Activated CD4-positive, alpha-beta T cell treated with anti-CD3 and anti-CD28 coated beads for 36 hours (primary cell): ENCODE data around the gene SDK1. TPM values are rescaled to one million over a fixed set of nuclear protein-coding genes. Genes with fewer than 3 reads are reported as not detected.
A peak's percentile ranks its signal among the peaks of the same experiment; 100 is the strongest.

Experiments used
- ATAC-seq: fragments of 200-7000 bp; cut with Tn5 transposase; one replicate; pipeline ENCODE4 v1.10.0; 2021; ENCODE audit warnings: mild to moderate bottlenecking, moderate library complexity
- CTCF ChIA-PET: fragments of 350-600 bp; sonication (Branson Sonifier 250); formaldehyde crosslinking; loops from one replicate; lab custom pipeline; 2021; ENCODE audit warnings: antibody characterized with exemption; lab: Charles Lee
- POLR2A ChIA-PET: fragments of 350-600 bp; sonication (Branson Sonifier 250); formaldehyde crosslinking; loops from one replicate; lab custom pipeline; 2021; ENCODE audit warnings: antibody characterized with exemption, inconsistent platforms; lab: Charles Lee
- DNase-seq: peaks from one replicate; pipeline ENCODE4 v3.0.0-alpha.2; 2020
- H3K27ac Mint-ChIP-seq: one replicate; pipeline ENCODE4 v1.8.0; 2021; ENCODE audit warnings: mixed read lengths
- H3K27me3 Mint-ChIP-seq: one replicate; pipeline ENCODE4 v1.8.0; 2021; ENCODE audit warnings: mixed read lengths
- H3K36me3 Mint-ChIP-seq: one replicate; pipeline ENCODE4 v1.8.0; 2021; ENCODE audit warnings: low read depth, mixed read lengths
- H3K4me1 Mint-ChIP-seq: one replicate; pipeline ENCODE4 v1.8.0; 2021; ENCODE audit warnings: mixed read lengths
- H3K4me3 Mint-ChIP-seq: one replicate; pipeline ENCODE4 v1.8.0; 2021; ENCODE audit warnings: mild to moderate bottlenecking, moderate library complexity, mixed read lengths
- H3K9me3 Mint-ChIP-seq: one replicate; pipeline ENCODE4 v1.8.0; 2021; ENCODE audit warnings: low read depth, mixed read lengths
- intact Hi-C, 2 experiments: fragments of 100-400 bp; cut with DNase I in 1 of 2; cut with micrococcal nuclease in 1 of 2; formaldehyde crosslinking; loops; one replicate each; pipeline versions ENCODE4 v1.14.2 to v1.15.1; 2022 to 2024; cut with DNase I, micrococcal nuclease
- total RNA-seq, 2 experiments: library from RNA; stranded (reverse); gene quantifications; one replicate each; pipeline ENCODE4 v1.2.3, GENCODE V29; 2021

Gene SDK1
- total RNA-seq, 2 experiments from 2014 or later: 1.1 to 1.9 TPM

DNA sequence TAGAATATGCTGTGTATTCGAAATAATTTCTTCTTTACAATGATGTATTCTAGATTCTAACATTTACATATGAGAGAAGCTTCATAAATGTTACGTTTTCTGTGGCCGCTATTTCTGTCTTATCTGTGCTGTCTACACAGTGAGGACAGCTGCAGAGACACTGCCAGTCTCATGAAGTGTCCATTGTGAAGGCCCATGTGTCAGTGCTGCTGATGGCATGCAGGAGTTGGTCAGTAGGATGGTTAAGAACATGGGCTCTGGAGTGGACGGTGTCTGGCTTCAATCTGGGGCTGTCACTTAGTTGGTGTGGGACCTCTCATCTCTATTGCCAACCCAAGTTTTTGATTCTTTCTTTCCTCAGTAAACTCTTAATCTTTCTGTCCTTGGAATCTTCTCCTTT is 137.3 kb downstream of the SDK1 start:
- CTCF ChIA-PET: interaction anchor here (1.7 kb wide), 1 partner anchor 9 kb away, joined by 3 read pairs; no protein-coding TSS in a partner anchor
- ATAC-seq: no peak
- POLR2A ChIA-PET: no interaction called here
- intact Hi-C loops: no loop called here
- no peak overlapping the region for H3K4me3 Mint-ChIP-seq
- DNase-seq: no peak
- H3K27me3 Mint-ChIP-seq: no peaks in the 10 kb centered on the region
- no peaks in the 10 kb centered on the region for H3K36me3 Mint-ChIP-seq
- H3K4me1 Mint-ChIP-seq: no peaks in the 10 kb centered on the region
- no peak overlapping the region for H3K27ac Mint-ChIP-seq
- H3K9me3 Mint-ChIP-seq: no peaks in the 10 kb centered on the region

GRCh38 chr7:3439333-3440030 is 138.4 kb downstream of the SDK1 start:
- CTCF ChIA-PET: interaction anchor here (1.7 kb wide), 1 partner anchor 10 kb away, joined by 3 read pairs; no protein-coding TSS in a partner anchor
- Mint-ChIP-seq H3K36me3 (no peaks in the 10 kb centered on the region), H3K27me3 (no peaks in the 10 kb centered on the region), H3K4me3 (no peak overlapping the region), H3K9me3 (no peaks in the 10 kb centered on the region), H3K4me1 (no peaks in the 10 kb centered on the region), H3K27ac (no peak overlapping the region)
- intact Hi-C loops: no loop called here
- ATAC-seq (no peak), DNase-seq (no peak)
- POLR2A ChIA-PET: no interaction called here

- peaks cover 1% of the 10 kb centered on the region for H3K9me3 Mint-ChIP-seq
- intact Hi-C loops: no loop called here
- ChIA-PET POLR2A (no interaction called here), CTCF (no interaction called here)
- H3K36me3 Mint-ChIP-seq: no peaks in the 10 kb centered on the region
- H3K27ac Mint-ChIP-seq: no peak overlapping the region
- ATAC-seq (no peak), DNase-seq (no peak)
- no peaks in the 10 kb centered on the region for H3K27me3 Mint-ChIP-seq
- H3K4me3 Mint-ChIP-seq: no peak overlapping the region
- no peaks in the 10 kb centered on the region for H3K4me1 Mint-ChIP-seq
These were observed 139.5 kb downstream of the SDK1 start for GRCh38 chr7:3440509-3440908.

DNA sequence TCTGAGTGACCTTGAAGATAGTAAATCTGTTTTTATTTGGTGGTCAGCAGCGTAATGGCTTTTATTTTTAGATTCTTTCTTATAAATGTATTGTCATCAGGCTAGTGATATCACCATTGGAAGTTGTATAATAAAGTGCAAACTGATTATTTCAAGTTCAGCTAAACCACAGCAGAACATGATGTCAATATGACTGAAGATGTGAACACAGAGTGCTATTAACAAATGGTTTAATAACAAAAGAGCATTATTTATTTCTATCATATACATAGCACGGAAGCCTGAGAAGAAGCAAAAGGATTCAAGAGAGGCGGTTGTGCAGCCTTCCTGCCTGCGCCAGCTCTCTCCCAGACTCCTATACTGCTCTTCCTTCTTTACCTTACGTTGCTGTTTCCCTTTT is 142.7 kb downstream of the SDK1 start:
- H3K36me3 Mint-ChIP-seq: peaks cover 2% of the 10 kb centered on the region
- ATAC-seq (no peak), DNase-seq (no peak)
- H3K27ac Mint-ChIP-seq: no peak overlapping the region
- H3K4me1 Mint-ChIP-seq: no peaks in the 10 kb centered on the region
- peaks cover 17% of the 10 kb centered on the region for H3K9me3 Mint-ChIP-seq
- intact Hi-C loops: no loop called here
- H3K4me3 Mint-ChIP-seq: no peak overlapping the region
- H3K27me3 Mint-ChIP-seq: no peaks in the 10 kb centered on the region
- ChIA-PET CTCF (interaction anchor here (1.5 kb wide), 1 partner anchor 18 kb away, joined by 3 read pairs; no protein-coding TSS in a partner anchor), POLR2A (no interaction called here)

DNA sequence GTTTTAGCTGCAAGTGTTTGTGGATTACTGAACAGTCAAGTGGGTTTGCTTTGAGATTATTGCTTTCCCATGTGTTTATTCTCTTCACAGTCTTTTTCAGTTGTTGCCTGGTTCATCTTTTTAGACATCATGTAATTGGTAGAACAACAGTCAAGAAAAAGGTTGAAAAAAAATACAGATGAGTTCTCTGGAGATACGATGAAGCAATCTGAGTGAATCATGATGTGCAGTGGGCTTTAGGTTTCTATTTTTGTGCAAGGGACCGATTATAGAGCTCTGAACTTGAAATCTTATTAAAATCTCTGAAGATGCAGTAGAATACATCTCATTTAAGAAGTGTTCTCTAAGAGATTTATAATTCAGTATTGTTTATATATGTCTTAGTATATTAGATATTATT is 145.7 kb downstream of the SDK1 start:
- intact Hi-C loops: no loop called here
- no peak for DNase-seq
- CTCF ChIA-PET: no interaction called here
- Mint-ChIP-seq H3K27me3 (no peaks in the 10 kb centered on the region), H3K36me3 (peaks cover 2% of the 10 kb centered on the region), H3K9me3 (peaks cover 17% of the 10 kb centered on the region), H3K4me3 (no peak overlapping the region), H3K4me1 (no peaks in the 10 kb centered on the region), H3K27ac (no peak overlapping the region)
- POLR2A ChIA-PET: no interaction called here
- ATAC-seq: no peak

DNA sequence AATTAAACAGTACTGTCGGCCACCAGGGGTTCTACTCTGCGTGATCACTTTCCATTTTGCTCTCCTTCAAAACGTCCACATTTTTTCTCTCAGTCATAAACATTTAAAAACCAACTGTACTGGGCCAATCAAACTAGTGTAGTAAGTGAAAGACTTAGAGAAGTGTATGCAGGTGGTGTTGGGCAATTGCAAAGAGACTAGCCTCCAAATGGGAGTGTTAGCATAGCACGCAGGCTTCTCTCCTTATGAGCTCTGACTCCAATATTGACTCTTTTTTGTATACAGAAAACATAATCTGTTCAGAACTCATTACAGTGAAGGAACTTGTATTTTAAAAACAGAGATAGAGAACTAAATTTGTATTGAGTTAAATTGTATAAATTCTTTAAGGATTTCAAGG is 150.6 kb downstream of the SDK1 start:
- no peak overlapping the region for H3K4me3 Mint-ChIP-seq
- DNase-seq: no peak
- H3K9me3 Mint-ChIP-seq: peaks cover 14% of the 10 kb centered on the region
- H3K27me3 Mint-ChIP-seq: no peaks in the 10 kb centered on the region
- no peak for ATAC-seq
- POLR2A ChIA-PET: no interaction called here
- CTCF ChIA-PET: no interaction called here
- peaks cover 4% of the 10 kb centered on the region for H3K36me3 Mint-ChIP-seq
- intact Hi-C loops: no loop called here
- H3K27ac Mint-ChIP-seq: no peak overlapping the region
- peaks cover 3% of the 10 kb centered on the region for H3K4me1 Mint-ChIP-seq

GRCh38 chr7:3453398-3453797 is 152.3 kb downstream of the SDK1 start:
- CTCF ChIA-PET: no interaction called here
- DNase-seq: no peak
- H3K9me3 Mint-ChIP-seq: peaks cover 10% of the 10 kb centered on the region

DNA sequence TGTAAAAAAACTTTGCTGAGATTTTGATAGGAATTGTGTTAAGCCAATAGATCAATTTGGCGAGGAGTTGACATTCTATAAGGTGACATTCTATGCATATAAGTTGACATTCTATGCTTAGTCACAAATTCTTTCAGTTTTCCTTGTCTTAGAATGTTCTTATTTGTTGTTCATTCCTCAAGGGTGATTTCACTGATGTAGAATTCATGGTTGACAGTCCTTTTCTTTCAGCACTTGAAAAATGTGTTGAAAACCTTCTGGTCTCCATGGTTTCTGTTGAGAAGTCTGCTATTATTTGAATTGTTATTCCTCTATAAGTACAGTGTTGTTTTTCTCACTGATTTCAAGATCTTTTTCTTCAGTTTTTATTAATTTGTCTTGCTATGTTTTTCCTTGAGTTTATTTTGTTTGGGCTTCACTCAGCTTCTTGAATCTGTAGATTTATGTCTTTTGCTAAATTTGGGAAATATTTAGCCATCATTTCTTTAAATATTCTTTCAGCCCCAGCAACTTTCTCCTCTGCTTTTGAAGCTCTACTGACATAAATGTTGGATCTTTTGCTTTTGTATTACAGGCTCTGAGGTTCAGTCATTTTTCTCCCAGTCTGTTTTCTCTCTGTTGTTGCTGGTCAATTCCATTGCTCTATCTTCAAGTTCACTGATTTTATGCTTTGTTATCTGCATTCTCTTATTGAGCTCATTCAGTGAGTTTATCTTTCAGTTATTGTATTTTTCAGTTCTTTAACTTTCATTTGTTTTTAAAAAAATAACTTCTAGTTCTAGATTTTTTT is 154.9 kb downstream of the SDK1 start:
- intact Hi-C loops: loop anchor here in 1 of 2 experiments (5.0 kb wide), 1 partner anchor 49 kb away; no protein-coding TSS in a partner anchor
- peaks cover 4% of the 10 kb centered on the region for H3K36me3 Mint-ChIP-seq
- no peak overlapping the region for H3K4me3 Mint-ChIP-seq
- H3K4me1 Mint-ChIP-seq: peaks cover 24% of the 10 kb centered on the region
- ChIA-PET POLR2A (no interaction called here), CTCF (no interaction called here)
- peaks cover 12% of the 10 kb centered on the region for H3K9me3 Mint-ChIP-seq
- no peak overlapping the region for H3K27ac Mint-ChIP-seq
- H3K27me3 Mint-ChIP-seq: no peaks in the 10 kb centered on the region
- ATAC-seq: no peak
- no peak for DNase-seq

More at GRCh38 chr7:3453398-3453797, 152.3 kb downstream of the SDK1 start:
- Mint-ChIP-seq H3K4me3 (no peak overlapping the region), H3K27ac (no peak overlapping the region), H3K4me1 (peaks cover 3% of the 10 kb centered on the region), H3K36me3 (peaks cover 4% of the 10 kb centered on the region), H3K27me3 (no peaks in the 10 kb centered on the region)
- intact Hi-C loops: no loop called here
- POLR2A ChIA-PET: no interaction called here
- no peak for ATAC-seq

DNA sequence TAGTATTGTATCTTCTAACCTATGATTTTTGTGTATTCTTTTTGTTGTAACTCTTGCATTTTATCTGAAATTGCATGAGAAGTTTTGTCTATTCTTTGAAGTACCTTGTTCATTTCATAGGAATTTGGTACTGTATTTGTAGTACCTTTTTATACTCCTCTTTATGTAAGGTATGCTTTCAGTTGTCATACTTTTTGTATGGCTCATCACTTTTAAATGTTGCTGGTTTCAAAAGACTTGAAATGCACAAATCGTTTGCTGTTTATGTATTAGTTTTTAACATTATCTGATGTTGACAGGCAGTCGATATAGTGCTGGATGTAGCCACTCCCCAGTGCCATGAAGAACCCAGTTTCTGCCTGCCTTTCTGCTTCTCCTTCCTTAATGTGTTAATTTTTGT is 158.1 kb downstream of the SDK1 start:
- ATAC-seq: no peak
- no peak for DNase-seq
- intact Hi-C loops: loop anchor here in 1 of 2 experiments (5.0 kb wide), 1 partner anchor 52 kb away; no protein-coding TSS in a partner anchor
- Mint-ChIP-seq H3K36me3 (peaks cover 4% of the 10 kb centered on the region), H3K4me1 (peaks cover 46% of the 10 kb centered on the region), H3K27ac (no peak overlapping the region), H3K9me3 (peaks cover 12% of the 10 kb centered on the region), H3K4me3 (no peak overlapping the region), H3K27me3 (no peaks in the 10 kb centered on the region)
- POLR2A ChIA-PET: no interaction called here
- CTCF ChIA-PET: no interaction called here

DNA sequence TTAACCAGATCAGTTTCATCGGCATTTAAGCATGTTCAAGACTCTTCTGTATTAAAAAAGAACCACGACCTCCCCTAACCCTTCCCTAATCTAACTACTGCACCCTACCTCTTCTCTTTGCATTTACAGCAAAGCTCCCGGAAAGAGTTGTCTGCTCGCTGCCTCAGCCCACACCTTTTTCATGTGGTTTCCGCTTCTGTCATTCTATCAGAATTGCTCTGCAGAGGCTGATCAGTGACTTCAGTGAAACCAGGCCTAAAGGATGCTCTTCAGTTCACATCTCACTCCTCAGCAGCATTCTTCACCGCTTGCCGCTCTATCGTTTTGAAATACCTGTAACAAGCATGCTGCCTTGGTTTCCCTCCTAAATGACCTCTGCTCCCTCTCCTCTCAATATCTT is 160.9 kb downstream of the SDK1 start:
- H3K4me3 Mint-ChIP-seq: peak overlapping the region; percentile 65
- H3K27me3 Mint-ChIP-seq: no peaks in the 10 kb centered on the region
- peaks cover 59% of the 10 kb centered on the region for H3K4me1 Mint-ChIP-seq
- no peaks in the 10 kb centered on the region for H3K36me3 Mint-ChIP-seq
- ATAC-seq (peak; percentile 93), DNase-seq (peak; percentile 85)
- peaks cover 6% of the 10 kb centered on the region for H3K9me3 Mint-ChIP-seq
- CTCF ChIA-PET: interaction anchor here (0.7 to 1.3 kb wide), 3 partner anchors 19 to 232 kb away, joined by 3 to 4 read pairs (median 3); no protein-coding TSS in a partner anchor
- peak overlapping the region; percentile 87 for H3K27ac Mint-ChIP-seq
- POLR2A ChIA-PET: interaction anchor here (0.6 kb wide), 1 partner anchor 528 kb away, joined by 3 read pairs; no protein-coding TSS in a partner anchor
- intact Hi-C loops: loop anchor here (1.0 to 10.0 kb wide), 3 partner anchors 160 to 707 kb away; partner anchors contain the start of gene SDK1 (in 2 of the 2)

DNA sequence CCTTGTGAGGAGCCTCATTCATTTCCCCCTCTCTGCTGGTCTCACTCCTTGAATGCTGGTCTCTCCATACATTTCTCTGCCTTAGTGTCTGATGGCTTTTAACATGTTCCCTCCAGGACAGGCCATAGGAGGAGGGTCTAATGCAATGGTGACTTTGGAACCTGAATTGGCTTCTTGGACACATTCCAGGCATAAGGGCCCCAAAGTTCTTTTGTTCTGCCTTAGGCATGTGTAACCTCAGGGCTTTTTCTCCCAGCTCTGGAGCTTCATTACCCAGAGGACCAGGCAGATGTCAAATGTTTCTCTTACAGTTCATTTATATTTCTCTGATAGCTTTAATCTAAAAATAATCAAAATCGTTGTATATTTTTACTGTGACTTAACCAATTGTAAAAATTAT is 162.6 kb downstream of the SDK1 start:
- Mint-ChIP-seq H3K27ac (peak overlapping the region; percentile 52), H3K36me3 (no peaks in the 10 kb centered on the region), H3K4me3 (no peak overlapping the region), H3K27me3 (no peaks in the 10 kb centered on the region), H3K4me1 (peaks cover 61% of the 10 kb centered on the region), H3K9me3 (peaks cover under 1% of the 10 kb centered on the region)
- CTCF ChIA-PET: interaction anchor here (1.1 to 1.3 kb wide), 2 partner anchors 12 to 161 kb away, joined by 3 to 4 read pairs; no protein-coding TSS in a partner anchor
- POLR2A ChIA-PET: no interaction called here
- ATAC-seq (no peak), DNase-seq (no peak)
- intact Hi-C loops: loop anchor here (5.0 to 10.0 kb wide), 2 partner anchors 161 to 709 kb away; partner anchors contain the start of gene SDK1 (in 1 of the 2)
